A673 (cell line): ENCODE measurements around the gene ZNF816. TPM values are rescaled to one million over a fixed set of nuclear protein-coding genes. Genes with fewer than 3 reads are reported as not detected.

Experiments used
- BruUV-seq: library from RNA; stranded (reverse); fragments of 400-500 nt; replicated peaks from 2 replicates; lab custom pipeline; 2021; lab: Mats Ljungman, UMichigan
- CTCF ChIA-PET: fragments of 300-600 bp; sonication (Branson Sonifier 250); formaldehyde crosslinking; loops from one replicate; lab custom pipeline; 2022; ENCODE audit warnings: antibody characterized with exemption; lab: Charles Lee
- POLR2A ChIA-PET: fragments of 300-600 bp; sonication (Branson Sonifier 250); formaldehyde crosslinking; loops from one replicate; lab custom pipeline; 2022; ENCODE audit warnings: antibody characterized with exemption; ENCODE audit not compliant: low non-redundant PET; lab: Charles Lee
- DNase-seq: peaks from one replicate; pipeline ENCODE4 v3.0.0-alpha.2; 2015; ENCODE audit warnings: low spot score
- H3K27ac ChIP-seq: fragments of 200-600 bp; sonication (generic); 2 replicates; pipeline ENCODE4 v1.5.1; 2016; ENCODE audit warnings: mixed run types, low read depth, mild to moderate bottlenecking, mixed read lengths, antibody characterized with exemption, low read length; ENCODE audit not compliant: poor library complexity, severe bottlenecking
- H3K27me3 ChIP-seq: fragments of 200-600 bp; sonication (generic); replicated peaks from 2 replicates; pipeline ENCODE4 v1.6.1; 2017; ENCODE audit warnings: mixed run types, low read depth, mild to moderate bottlenecking, mixed read lengths, antibody characterized with exemption, low read length; ENCODE audit not compliant: insufficient read depth, poor library complexity
- H3K36me3 ChIP-seq: fragments of 200-600 bp; sonication (generic); 2 replicates; pipeline ENCODE4 v1.6.1; 2016; ENCODE audit warnings: mixed run types, mild to moderate bottlenecking, mixed read lengths, antibody characterized with exemption, low read length; ENCODE audit not compliant: insufficient read depth, poor library complexity, severe bottlenecking
- H3K4me1 ChIP-seq: fragments of 200-600 bp; sonication (generic); 2 replicates; pipeline ENCODE4 v1.6.1; 2017; ENCODE audit warnings: mixed run types, mild to moderate bottlenecking, mixed read lengths, antibody characterized with exemption, low read length; ENCODE audit not compliant: insufficient read depth, poor library complexity, severe bottlenecking
- H3K4me3 ChIP-seq: fragments of 200-600 bp; sonication (generic); 2 replicates; pipeline ENCODE4 v1.5.1; 2016; ENCODE audit warnings: low read depth, mixed run types, mild to moderate bottlenecking, mixed read lengths, low read length; ENCODE audit not compliant: poor library complexity, severe bottlenecking
- H3K9me3 ChIP-seq: fragments of 200-600 bp; sonication (generic); 2 replicates; pipeline ENCODE4 v1.6.1; 2016; ENCODE audit warnings: mixed run types, low read depth, mild to moderate bottlenecking, mixed read lengths, antibody characterized with exemption, low read length; ENCODE audit not compliant: poor library complexity, severe bottlenecking
- EZH2 ChIP-seq: fragments of 200-600 bp; sonication (generic); IDR thresholded peaks from 2 replicates; pipeline ENCODE4 v1.6.1; 2017; ENCODE audit warnings: borderline replicate concordance, low read depth, mild to moderate bottlenecking, mixed read lengths, antibody characterized with exemption, low read length; ENCODE audit not compliant: poor library complexity, severe bottlenecking
- intact Hi-C: fragments of 100-400 bp; cut with micrococcal nuclease; formaldehyde crosslinking; loops from one replicate; pipeline ENCODE4 v1.10.0; 2022; ENCODE audit not compliant: unreplicated experiment
- total RNA-seq: library from RNA; stranded (reverse); gene quantifications from 2 replicates; pipeline ENCODE4 v1.2.3, GENCODE V29; 2021
- TF ChIP-seq, protein P1 (sequence below): fragments of 300-800, 200-600 bp; sonication (generic); conservative IDR thresholded peaks from 2 replicates; pipeline ENCODE4 v1.5.1; 2017; ENCODE audit warnings: low read depth, mild to moderate bottlenecking, antibody characterized with exemption, low read length, moderate library complexity, mixed read lengths

Gene ZNF816
- total RNA-seq, 1 experiment from 2014 or later = 6.6 TPM

- Histone ChIP-seq H3K27ac (no peak overlapping the region), H3K27me3 (no peaks in the 10 kb centered on the region), H3K36me3 (no peaks in the 10 kb centered on the region), H3K9me3 (peaks cover 6% of the 10 kb centered on the region), H3K4me3 (peak overlapping the region; percentile 37), H3K4me1 (no peaks in the 10 kb centered on the region)
- TF ChIP-seq, protein P1, sequence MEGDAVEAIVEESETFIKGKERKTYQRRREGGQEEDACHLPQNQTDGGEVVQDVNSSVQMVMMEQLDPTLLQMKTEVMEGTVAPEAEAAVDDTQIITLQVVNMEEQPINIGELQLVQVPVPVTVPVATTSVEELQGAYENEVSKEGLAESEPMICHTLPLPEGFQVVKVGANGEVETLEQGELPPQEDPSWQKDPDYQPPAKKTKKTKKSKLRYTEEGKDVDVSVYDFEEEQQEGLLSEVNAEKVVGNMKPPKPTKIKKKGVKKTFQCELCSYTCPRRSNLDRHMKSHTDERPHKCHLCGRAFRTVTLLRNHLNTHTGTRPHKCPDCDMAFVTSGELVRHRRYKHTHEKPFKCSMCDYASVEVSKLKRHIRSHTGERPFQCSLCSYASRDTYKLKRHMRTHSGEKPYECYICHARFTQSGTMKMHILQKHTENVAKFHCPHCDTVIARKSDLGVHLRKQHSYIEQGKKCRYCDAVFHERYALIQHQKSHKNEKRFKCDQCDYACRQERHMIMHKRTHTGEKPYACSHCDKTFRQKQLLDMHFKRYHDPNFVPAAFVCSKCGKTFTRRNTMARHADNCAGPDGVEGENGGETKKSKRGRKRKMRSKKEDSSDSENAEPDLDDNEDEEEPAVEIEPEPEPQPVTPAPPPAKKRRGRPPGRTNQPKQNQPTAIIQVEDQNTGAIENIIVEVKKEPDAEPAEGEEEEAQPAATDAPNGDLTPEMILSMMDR = peak; percentile 43
- TF ChIP-seq EZH2 = no peak
- intact Hi-C loops = no loop called here
- peak; percentile 84 for DNase-seq
- POLR2A ChIA-PET = no interaction called here
- BruUV-seq = no TSS peak
- CTCF ChIA-PET = interaction anchor here (0.6 to 0.7 kb wide), 2 partner anchors 179 to 1674 kb away, joined by 3 to 4 read pairs; no protein-coding TSS in a partner anchor
Measured at GRCh38 chr19:52993342-52994178, 30.9 kb upstream of the ZNF816 start.

DNA sequence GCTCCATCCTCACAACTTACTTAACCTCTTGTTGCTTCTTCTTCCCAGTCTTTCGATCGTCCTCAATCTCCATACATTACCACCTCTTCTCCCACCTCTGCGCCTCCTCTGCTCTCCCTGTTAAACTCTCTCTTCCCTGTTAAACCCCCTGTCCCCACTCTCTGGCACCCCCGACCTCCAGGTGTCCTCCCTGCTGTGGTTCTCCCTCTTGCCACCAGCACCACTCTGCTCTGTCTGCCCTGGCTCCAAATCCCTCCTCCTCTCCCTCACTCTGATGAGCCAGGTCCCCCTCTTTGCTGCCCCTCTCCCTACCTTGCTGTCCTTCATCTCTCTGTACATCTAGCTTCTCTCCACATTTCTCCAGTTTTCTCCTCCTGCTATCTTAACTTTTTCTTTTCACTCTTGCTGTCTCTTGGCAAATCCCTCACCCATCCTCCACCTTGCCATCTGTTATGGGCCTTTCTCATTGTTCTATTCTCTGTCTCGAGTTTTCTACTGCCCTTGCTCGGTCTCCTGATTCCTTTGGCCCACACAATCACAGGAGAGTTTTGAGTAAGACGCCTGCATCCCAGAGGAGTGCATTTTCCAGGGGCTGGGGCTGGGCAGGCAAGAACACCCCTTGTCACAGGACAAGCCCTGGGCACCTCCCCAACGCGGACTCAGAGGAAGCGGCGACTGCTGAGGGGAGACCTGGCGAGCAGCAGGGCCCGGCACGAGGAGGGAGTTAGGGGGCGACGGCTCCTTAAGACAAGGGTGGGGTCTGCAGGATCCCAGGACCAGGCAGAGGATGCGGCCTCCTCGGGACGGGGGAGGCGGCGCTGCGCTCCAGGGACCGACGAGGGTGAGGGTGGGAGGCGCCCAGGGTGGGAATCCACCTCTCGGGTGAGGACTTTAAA lies 29.7 kb upstream of the ZNF816 start:
- intact Hi-C loops = no loop called here
- Histone ChIP-seq H3K36me3 (no peaks in the 10 kb centered on the region), H3K27ac (no peak overlapping the region), H3K9me3 (peaks cover 11% of the 10 kb centered on the region), H3K4me3 (peak overlapping the region; percentile 37), H3K27me3 (no peaks in the 10 kb centered on the region), H3K4me1 (no peaks in the 10 kb centered on the region)
- no peak for DNase-seq
- CTCF ChIA-PET = no interaction called here
- POLR2A ChIA-PET = no interaction called here
- TF ChIP-seq, protein P1 = no peak
- TF ChIP-seq EZH2 = no peak
- BruUV-seq = no TSS peak

GRCh38 chr19:52991484-52991883 lies 28.8 kb upstream of the ZNF816 start:
- TF ChIP-seq EZH2 = no peak
- TF ChIP-seq, protein P1 = no peak
- intact Hi-C loops = no loop called here
- no TSS peak for BruUV-seq
- POLR2A ChIA-PET = no interaction called here
- no peak overlapping the region for H3K27ac ChIP-seq
- no peak for DNase-seq
- H3K9me3 ChIP-seq = peaks cover 19% of the 10 kb centered on the region
- H3K27me3 ChIP-seq = no peaks in the 10 kb centered on the region
- CTCF ChIA-PET = no interaction called here
- no peaks in the 10 kb centered on the region for H3K36me3 ChIP-seq
- H3K4me3 ChIP-seq = no peak overlapping the region
- no peaks in the 10 kb centered on the region for H3K4me1 ChIP-seq
